GM19328 (cell line): Measurements from ENCODE around the gene EXPH5.

Source experiments
- ATAC-seq: cut with Tn5 transposase; IDR thresholded peaks from one replicate; pipeline ENCODE4 v1.9.1; 2021; ENCODE audit warnings: mild to moderate bottlenecking, moderate library complexity; ENCODE audit not compliant: unreplicated experiment

Gene EXPH5

GRCh38 chr11:108522318-108522717 lies 71.2 kb downstream of the EXPH5 start:
- no peak for ATAC-seq

DNA sequence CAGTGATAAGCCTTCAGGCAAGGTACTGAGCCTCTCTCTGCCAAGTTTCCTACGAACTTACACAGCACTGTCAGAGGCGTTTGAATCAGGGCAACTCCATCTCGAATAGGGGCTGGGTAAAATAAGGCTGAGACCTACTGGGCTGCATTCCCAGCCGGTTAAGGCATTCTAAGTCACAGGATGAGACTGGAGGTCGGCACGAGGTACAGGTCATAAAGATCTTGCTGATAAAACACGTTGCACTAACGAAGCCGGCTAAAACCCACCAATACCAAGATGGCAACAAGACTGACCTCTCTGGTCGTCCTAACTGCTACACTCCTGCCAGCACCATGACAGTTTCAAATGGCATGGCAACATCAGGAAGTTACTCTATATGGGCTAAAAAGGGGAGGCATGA lies 75.0 kb downstream of the EXPH5 start:
- ATAC-seq: no peak

DNA sequence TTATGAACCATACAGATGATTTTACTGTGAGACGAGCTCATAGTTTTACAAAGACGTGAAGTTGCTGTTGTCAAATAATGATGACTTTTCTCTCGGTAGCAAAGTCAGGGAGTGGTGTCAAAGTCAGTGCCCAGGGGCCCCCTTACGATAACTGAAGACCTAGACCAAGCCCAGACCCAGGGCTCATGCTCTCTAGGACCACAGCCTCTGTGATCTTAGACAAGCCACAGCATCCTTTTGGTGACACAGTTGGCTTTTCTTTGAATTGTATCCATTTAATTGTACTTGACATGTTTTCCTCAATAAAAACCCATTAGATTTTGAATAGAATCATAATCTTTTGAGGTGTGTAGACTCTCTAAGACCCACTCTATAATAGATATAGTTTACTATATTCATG lies 77.4 kb downstream of the EXPH5 start:
- ATAC-seq: no peak

DNA sequence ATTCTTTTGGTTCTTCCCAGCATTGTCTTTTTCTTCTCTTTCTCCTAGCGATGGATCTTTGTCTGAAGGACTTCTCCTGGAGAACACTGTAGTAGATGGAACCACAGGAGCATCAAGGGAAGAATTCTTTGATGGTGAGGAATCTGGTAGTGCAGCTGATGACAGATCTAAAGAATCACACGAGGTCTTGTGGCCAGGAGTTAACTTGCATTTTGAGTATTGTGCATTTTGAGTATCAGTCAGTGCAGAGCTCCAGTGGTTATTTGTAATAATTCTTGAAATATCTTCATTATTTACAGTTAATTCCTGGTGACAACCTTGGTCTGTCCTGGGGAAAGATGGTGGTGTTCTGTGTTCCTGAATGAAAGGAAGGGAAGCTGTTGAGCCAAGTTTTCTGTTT lies 80.9 kb downstream of the EXPH5 start:
- no peak for ATAC-seq

- ATAC-seq: no peak
Observed at GRCh38 chr11:108511851-108512474, 81.6 kb downstream of the EXPH5 start.

- no peak for ATAC-seq
Observed at GRCh38 chr11:108508653-108509593, 84.6 kb downstream of the EXPH5 start.

DNA sequence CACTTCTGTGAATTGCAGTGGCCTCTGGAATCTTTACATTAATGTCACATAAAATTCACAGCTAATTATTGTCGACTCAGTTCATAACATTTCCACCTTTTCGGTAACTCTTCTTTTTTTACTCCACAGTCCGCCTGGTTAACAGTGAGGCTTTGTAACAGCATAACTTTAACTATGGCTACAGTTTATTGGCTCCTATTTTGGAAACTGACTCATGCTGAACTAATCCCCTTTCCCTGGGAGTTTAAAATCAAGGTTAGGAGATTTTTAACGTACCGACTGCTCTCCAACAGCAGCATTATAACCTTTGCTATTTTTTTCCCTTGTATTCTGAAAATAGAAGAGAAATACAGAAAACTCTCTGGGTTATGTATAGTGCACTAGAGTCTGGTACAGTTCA lies 92.2 kb downstream of the EXPH5 start:
- no peak for ATAC-seq

DNA sequence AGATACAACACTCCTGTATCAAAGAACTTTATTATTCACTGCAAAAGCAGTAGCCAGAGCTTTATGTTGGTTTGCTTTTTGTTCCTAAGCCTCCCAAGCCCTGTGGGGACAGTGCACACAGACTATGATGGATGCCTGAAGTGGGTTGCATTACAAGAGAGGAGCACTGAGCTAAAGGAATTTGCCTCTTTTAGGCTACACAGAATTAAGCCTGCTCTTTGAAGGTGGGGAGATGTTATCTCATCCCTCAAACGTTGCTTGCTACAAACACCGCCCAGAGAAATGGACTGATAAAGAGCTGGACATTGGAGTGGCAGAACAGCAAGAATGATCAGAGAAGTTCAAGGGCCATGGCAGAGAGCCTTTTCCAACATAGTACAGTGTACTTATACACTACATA lies 92.8 kb downstream of the EXPH5 start:
- no peak for ATAC-seq

GRCh38 chr11:108500169-108500568 lies 93.4 kb downstream of the EXPH5 start:
- ATAC-seq: no peak

GRCh38 chr11:108498816-108499408 lies 94.7 kb downstream of the EXPH5 start:
- no peak for ATAC-seq

GRCh38 chr11:108498046-108498815 lies 95.3 kb downstream of the EXPH5 start, which contains the start of gene POGLUT3:
TSS of gene POGLUT3 (minus strand) at chr11:108498384. CDS start at chr11:108498366, 18 bp downstream.
- peak; percentile 53 for ATAC-seq

DNA sequence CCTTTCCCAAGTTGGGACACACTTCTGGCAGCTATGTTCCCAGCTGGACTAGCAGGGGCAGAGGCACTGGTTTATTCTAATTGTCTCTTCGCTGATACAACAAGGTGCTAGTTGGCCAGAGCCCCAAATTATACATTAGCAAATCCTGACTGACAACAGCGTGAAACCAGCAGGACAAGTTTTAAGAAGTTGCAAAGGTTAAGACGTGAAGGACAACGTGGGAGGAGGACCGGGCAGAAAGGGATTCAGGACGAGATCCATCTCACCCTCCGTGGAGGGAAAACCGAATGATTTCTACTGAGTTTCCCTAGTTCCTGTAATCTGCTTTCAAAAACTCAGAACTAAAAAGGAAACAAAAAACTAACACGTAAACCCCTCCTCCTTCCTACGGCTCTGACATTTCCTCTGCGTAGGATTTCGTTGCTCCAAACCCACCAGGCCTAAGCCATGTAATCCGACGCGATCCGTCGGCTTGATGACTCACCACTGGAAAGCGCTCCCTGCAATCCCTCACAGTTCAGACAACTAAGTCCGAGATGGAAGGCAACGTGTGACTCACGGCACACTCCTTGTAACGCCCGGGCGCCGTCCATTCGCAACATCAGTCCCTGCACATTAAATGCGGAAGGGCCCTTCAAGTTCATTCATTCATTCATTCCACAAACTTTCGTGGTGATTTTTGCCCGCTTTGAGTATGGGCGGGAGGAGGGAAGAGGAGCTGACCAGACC lies 96.1 kb downstream of the EXPH5 start:
- peak; percentile 44 for ATAC-seq

GRCh38 chr11:108496643-108497256 lies 96.8 kb downstream of the EXPH5 start:
- ATAC-seq: no peak

GRCh38 chr11:108495326-108495725 lies 98.2 kb downstream of the EXPH5 start:
- ATAC-seq: no peak

DNA sequence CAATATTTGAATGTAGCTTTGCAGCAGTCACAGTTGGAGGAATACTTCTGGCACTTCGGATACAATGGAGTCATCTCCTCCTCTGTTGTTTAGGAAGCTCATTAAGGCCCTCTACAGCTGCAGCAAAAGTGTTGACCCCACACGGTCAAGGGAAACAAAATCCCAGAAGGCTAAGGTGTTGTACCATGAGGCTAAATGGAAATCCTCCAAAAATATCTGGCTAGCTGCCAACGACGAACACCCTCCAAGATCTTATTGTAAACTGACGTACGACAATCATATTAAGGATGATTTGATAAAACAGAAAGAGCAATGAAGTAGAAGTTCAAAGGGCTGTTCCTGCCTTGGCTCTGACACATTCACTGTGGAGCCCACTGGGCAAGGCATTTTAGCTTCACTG lies 99.4 kb downstream of the EXPH5 start:
- no peak for ATAC-seq

GRCh38 chr11:108491936-108492335 lies 101.6 kb downstream of the EXPH5 start:
- ATAC-seq: no peak

GRCh38 chr11:108486828-108487227 lies 106.7 kb downstream of the EXPH5 start:
- no peak for ATAC-seq

DNA sequence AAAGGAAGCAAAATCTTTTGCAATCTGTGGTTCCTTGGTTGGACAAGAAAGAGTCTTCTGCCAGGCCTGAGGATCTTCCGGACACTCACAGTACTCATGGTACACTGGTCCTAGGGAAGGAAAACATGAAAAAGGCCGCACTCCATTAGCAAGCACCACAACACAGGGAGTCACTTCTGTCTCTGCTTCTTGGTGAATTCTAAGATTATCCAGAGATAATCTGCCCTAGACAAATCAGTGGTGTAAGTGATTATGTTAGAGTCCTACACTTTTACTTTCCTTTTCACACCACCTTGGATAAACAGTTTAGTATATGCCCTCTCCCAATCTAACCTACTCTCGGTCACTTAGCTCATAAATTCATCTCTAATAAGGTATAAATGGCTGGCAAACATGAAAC lies 107.2 kb downstream of the EXPH5 start:
- no peak for ATAC-seq

GRCh38 chr11:108483163-108483562 lies 110.4 kb downstream of the EXPH5 start:
- no peak for ATAC-seq
